ENCODE results near the gene ERN1. TPM values are rescaled to one million over a fixed set of nuclear protein-coding genes. Genes with fewer than 3 reads are reported as not detected.

Gene ERN1
- total and polyA plus RNA-seq, 4 donors: 8.3 to 34.2 (median 19.4) TPM

DNA sequence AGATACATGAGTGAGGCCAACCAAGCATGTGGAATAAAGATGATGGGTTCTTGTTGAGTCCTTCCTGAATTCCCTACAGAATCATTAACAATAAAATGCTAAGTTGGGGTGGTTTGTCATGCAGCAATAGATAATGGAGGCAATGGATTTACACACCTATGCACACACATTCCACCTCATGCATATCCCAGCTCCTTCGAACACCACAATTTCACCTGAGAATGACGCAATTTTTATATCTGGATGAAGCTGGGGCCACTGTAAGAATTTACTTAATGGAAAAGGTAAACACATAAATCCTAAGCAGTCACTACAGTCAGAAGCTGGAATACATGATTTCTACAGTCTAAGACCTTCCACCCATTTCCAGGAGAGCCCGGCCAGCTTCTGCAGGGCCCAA is 59.7 kb downstream of the ERN1 start:
- peaks cover 2 to 12% (median 11%) of the 10 kb centered on the region in 4 donors for H3K9me3 ChIP-seq (ENCODE audit: control insufficient read depth in 4 of 4, insufficient read depth in 3 of 4, low read length in 3 of 4)
- 95 to 97% methylated on average over 3 of the region's 3 CpGs for WGBS, 2 donors
- H3K27ac ChIP-seq (ENCODE audit: low read depth in 1 of 2, low read length in 1 of 2): no peak overlapping the region
- ATAC-seq (ENCODE audit: insufficient read depth, low FRiP score) (no peak), DNase-seq (no peak)
- TF ChIP-seq CTCF (IDR thresholded peaks at IDR 0.05; ENCODE audit: control extremely low read depth, extremely low read depth): no peak
- H3K36me3 ChIP-seq (ENCODE audit: control insufficient read depth in 4 of 4, insufficient read depth in 4 of 4, low read length in 4 of 4): peaks cover 18 to 38% (median 32%) of the 10 kb centered on the region in 4 donors
- H3K9ac ChIP-seq (ENCODE audit: insufficient read depth in 1 of 2, low read length in 2 of 2): no peak overlapping the region
- peaks cover 0 to 9% (median 3%) of the 10 kb centered on the region in 5 donors for H3K4me1 ChIP-seq (ENCODE audit: control insufficient read depth in 5 of 5, insufficient read depth in 5 of 5, low read length in 5 of 5)
- no peaks in the 10 kb centered on the region for H3K27me3 ChIP-seq (ENCODE audit: control insufficient read depth in 3 of 3, insufficient read depth in 3 of 3, low read length in 2 of 3)
- H3K4me3 ChIP-seq: no peak overlapping the region

- TF ChIP-seq CTCF (IDR thresholded peaks at IDR 0.05; ENCODE audit: control extremely low read depth, extremely low read depth): no peak
- no peak overlapping the region for H3K27ac ChIP-seq (ENCODE audit: low read depth in 1 of 2, low read length in 1 of 2)
- H3K4me3 ChIP-seq: no peak overlapping the region
Measured at GRCh38 chr17:64069143-64069542, 60.8 kb downstream of the ERN1 start.

GRCh38 chr17:64067657-64068056 is 62.3 kb downstream of the ERN1 start:
- Histone ChIP-seq H3K27me3 (ENCODE audit: control insufficient read depth in 3 of 3, insufficient read depth in 3 of 3, low read length in 2 of 3) (no peaks in the 10 kb centered on the region), H3K27ac (ENCODE audit: low read depth in 1 of 2, low read length in 1 of 2) (no peak overlapping the region), H3K4me3 (no peak overlapping the region), H3K36me3 (ENCODE audit: control insufficient read depth in 4 of 4, insufficient read depth in 4 of 4, low read length in 4 of 4) (peaks cover 21 to 50% (median 30%) of the 10 kb centered on the region in 4 donors), H3K9me3 (ENCODE audit: control insufficient read depth in 4 of 4, insufficient read depth in 3 of 4, low read length in 3 of 4) (peaks cover 2 to 12% (median 11%) of the 10 kb centered on the region in 4 donors), H3K4me1 (ENCODE audit: control insufficient read depth in 5 of 5, insufficient read depth in 5 of 5, low read length in 5 of 5) (peaks cover 0 to 3% (median 0%) of the 10 kb centered on the region in 5 donors), H3K9ac (ENCODE audit: insufficient read depth in 1 of 2, low read length in 2 of 2) (no peak overlapping the region)
- no peak for TF ChIP-seq CTCF (IDR thresholded peaks at IDR 0.05; ENCODE audit: control extremely low read depth, extremely low read depth)
- DNase-seq (no peak), ATAC-seq (ENCODE audit: insufficient read depth, low FRiP score) (no peak)
- 79 to 85% methylated on average over 3 of the region's 3 CpGs for WGBS, 2 donors

More at GRCh38 chr17:64069143-64069542, 60.8 kb downstream of the ERN1 start:
- H3K36me3 ChIP-seq (ENCODE audit: control insufficient read depth in 4 of 4, insufficient read depth in 4 of 4, low read length in 4 of 4): peaks cover 21 to 41% (median 30%) of the 10 kb centered on the region in 4 donors
- ATAC-seq (ENCODE audit: insufficient read depth, low FRiP score): no peak
- DNase-seq: no peak
- 97 to 98% methylated on average over 1 of the region's 1 CpG for WGBS, 2 donors
- no peak overlapping the region for H3K9ac ChIP-seq (ENCODE audit: insufficient read depth in 1 of 2, low read length in 2 of 2)
- peaks cover 2 to 12% (median 11%) of the 10 kb centered on the region in 4 donors for H3K9me3 ChIP-seq (ENCODE audit: control insufficient read depth in 4 of 4, insufficient read depth in 3 of 4, low read length in 3 of 4)
- peaks cover 0 to 5% (median 0%) of the 10 kb centered on the region in 5 donors for H3K4me1 ChIP-seq (ENCODE audit: control insufficient read depth in 5 of 5, insufficient read depth in 5 of 5, low read length in 5 of 5)
- H3K27me3 ChIP-seq (ENCODE audit: control insufficient read depth in 3 of 3, insufficient read depth in 3 of 3, low read length in 2 of 3): no peaks in the 10 kb centered on the region

GRCh38 chr17:64066716-64067115 is 63.2 kb downstream of the ERN1 start:
- WGBS, 2 donors: 89 to 93% methylated on average over 7 of the region's 7 CpGs
- no peak for ATAC-seq (ENCODE audit: insufficient read depth, low FRiP score)
- Histone ChIP-seq H3K4me1 (ENCODE audit: control insufficient read depth in 5 of 5, insufficient read depth in 5 of 5, low read length in 5 of 5) (peaks cover 0 to 3% (median 0%) of the 10 kb centered on the region in 5 donors), H3K36me3 (ENCODE audit: control insufficient read depth in 4 of 4, insufficient read depth in 4 of 4, low read length in 4 of 4) (peaks cover 23 to 48% (median 30%) of the 10 kb centered on the region in 4 donors), H3K27ac (ENCODE audit: low read depth in 1 of 2, low read length in 1 of 2) (no peak overlapping the region), H3K9me3 (ENCODE audit: control insufficient read depth in 4 of 4, insufficient read depth in 3 of 4, low read length in 3 of 4) (peaks cover 2 to 12% (median 11%) of the 10 kb centered on the region in 4 donors), H3K27me3 (ENCODE audit: control insufficient read depth in 3 of 3, insufficient read depth in 3 of 3, low read length in 2 of 3) (no peaks in the 10 kb centered on the region), H3K4me3 (no peak overlapping the region), H3K9ac (ENCODE audit: insufficient read depth in 1 of 2, low read length in 2 of 2) (no peak overlapping the region)
- no peak for DNase-seq
- no peak for TF ChIP-seq CTCF (IDR thresholded peaks at IDR 0.05; ENCODE audit: control extremely low read depth, extremely low read depth)
